ENCODE results near the gene UBTF. TPM values are rescaled to one million over a fixed set of nuclear protein-coding genes. Genes with fewer than 3 reads are reported as not detected.
A peak's percentile ranks its signal among the peaks of the same experiment; 100 is the strongest.

The UBTF gene
- total and polyA plus RNA-seq, 2 donors (not counting 3 experiments of a cell fraction or from before 2014, with no cell fraction given) = 14.7 to 84.7 TPM

DNA sequence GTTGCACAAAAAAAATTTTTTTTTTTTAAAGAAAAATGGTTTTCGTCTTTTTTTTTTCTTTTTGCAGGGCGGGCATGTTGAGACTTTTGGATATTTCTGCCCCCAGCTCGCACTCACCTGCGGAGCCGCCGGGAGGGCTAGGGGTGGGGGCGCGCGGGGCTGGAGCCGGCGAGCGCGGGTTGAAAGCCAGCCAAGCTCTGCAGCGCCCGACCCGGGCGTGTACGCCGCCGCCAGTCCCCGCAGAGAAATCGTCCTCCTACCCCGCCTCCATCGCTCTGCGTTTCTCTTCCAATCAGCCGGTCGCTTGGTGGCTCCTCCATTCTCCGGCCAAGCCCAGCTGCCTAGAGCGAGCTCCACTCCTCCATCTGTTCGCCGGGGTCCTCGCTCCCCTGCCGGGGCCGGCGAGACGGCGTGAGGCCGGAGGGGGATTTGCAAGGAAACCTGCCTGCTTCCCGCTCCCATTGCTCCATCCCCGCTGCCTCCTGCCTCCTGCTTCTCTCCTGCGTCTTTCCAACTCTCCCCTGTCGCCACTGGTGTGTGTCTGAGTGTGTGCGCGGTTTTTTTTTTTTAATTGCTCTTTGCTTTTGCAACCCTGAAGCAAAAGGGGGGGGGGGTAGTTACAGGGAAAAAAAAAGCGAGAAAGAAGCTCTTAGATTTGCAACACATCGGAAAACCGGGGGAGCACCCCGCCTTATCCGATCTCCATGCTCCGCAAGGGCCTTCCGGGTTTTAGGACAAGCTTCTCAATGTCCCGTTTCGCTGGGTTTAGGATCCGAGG is 1.8 kb upstream of the UBTF start:
- POLR2A ChIA-PET = interaction anchor here (0.6 to 1.5 kb wide), 4 partner anchors 22 to 125 kb away, joined by 3 to 6 read pairs (median 4); partner anchors contain the start of gene ATXN7L3
- no peaks in the 10 kb centered on the region for H3K9me1 ChIP-seq (replicated peaks; ENCODE audit: control insufficient read depth, extremely low read depth, insufficient read depth, low read length)
- H3K27me3 ChIP-seq (ENCODE audit: control insufficient read depth in 2 of 2, insufficient read depth in 2 of 2, low read length in 2 of 2) = no peaks in the 10 kb centered on the region
- FAIRE-seq (peak; percentile 73), DNase-seq (ENCODE audit: low read depth, low spot score) (peak; percentile 83)
- peak overlapping the region; percentile 20 for H2AFZ ChIP-seq (ENCODE audit: low read depth, low read length)
- no peaks in the 10 kb centered on the region for H3K9me3 ChIP-seq (replicated peaks; ENCODE audit: control insufficient read depth, insufficient read depth, low read length)
- dilution Hi-C loops (cut with MboI; ENCODE audit: extremely low pct_ligation_motif_present, low sequenced_read_pairs) (no loop called here), intact Hi-C loops (cut with micrococcal nuclease) (loop anchor here (5.0 kb wide), 1 partner anchor 86 kb away; the partner anchor contains the start of gene RUNDC3A)
- TF ChIP-seq FOS (IDR thresholded peaks at IDR 0.05; ENCODE audit: borderline replicate concordance, insufficient read depth, low read length) (no peak), EZH2 (IDR thresholded peaks at IDR 0.05; ENCODE audit: borderline replicate concordance, low read depth, low read length, severe bottlenecking) (no peak), POLR2A (IDR thresholded peaks at IDR 0.05; ENCODE audit: low read depth, low read length) (peak; percentile 50), MYC (IDR thresholded peaks at IDR 0.05; ENCODE audit: low read depth, low read length) (no peak), JUN (IDR thresholded peaks at IDR 0.05; ENCODE audit: borderline replicate concordance, insufficient read depth, insufficient read length, low read depth) (no peak), GATA2 (IDR thresholded peaks at IDR 0.05; ENCODE audit: insufficient read depth, insufficient read length, low read depth, low read length) (no peak)
- TF ChIP-seq, protein P1, sequence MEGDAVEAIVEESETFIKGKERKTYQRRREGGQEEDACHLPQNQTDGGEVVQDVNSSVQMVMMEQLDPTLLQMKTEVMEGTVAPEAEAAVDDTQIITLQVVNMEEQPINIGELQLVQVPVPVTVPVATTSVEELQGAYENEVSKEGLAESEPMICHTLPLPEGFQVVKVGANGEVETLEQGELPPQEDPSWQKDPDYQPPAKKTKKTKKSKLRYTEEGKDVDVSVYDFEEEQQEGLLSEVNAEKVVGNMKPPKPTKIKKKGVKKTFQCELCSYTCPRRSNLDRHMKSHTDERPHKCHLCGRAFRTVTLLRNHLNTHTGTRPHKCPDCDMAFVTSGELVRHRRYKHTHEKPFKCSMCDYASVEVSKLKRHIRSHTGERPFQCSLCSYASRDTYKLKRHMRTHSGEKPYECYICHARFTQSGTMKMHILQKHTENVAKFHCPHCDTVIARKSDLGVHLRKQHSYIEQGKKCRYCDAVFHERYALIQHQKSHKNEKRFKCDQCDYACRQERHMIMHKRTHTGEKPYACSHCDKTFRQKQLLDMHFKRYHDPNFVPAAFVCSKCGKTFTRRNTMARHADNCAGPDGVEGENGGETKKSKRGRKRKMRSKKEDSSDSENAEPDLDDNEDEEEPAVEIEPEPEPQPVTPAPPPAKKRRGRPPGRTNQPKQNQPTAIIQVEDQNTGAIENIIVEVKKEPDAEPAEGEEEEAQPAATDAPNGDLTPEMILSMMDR (IDR thresholded peaks at IDR 0.05; ENCODE audit: extremely low read depth in 1 of 2, insufficient read depth in 1 of 2, low read depth in 1 of 2, low read length in 2 of 2) = no peak
- peak overlapping the region; percentile 34 to 68 (median 46) for H3K4me3 ChIP-seq (replicated peaks in 1 of 3; ENCODE audit: insufficient read depth in 1 of 3, low read depth in 1 of 3, low read length in 3 of 3)
- peak overlapping the region; percentile 72 for H3K27ac ChIP-seq (ENCODE audit: insufficient read depth, low read depth, low read length)
- no peaks in the 10 kb centered on the region for H4K20me1 ChIP-seq (replicated peaks; ENCODE audit: control insufficient read depth, extremely low read depth, insufficient read depth, low read length)
- peaks cover 28% of the 10 kb centered on the region for H3K79me2 ChIP-seq (ENCODE audit: control insufficient read depth, insufficient read depth, low read length)
- BruUV-seq (replicated peaks) = no TSS peak
- H3K4me2 ChIP-seq (ENCODE audit: insufficient read depth, low read length) = peak overlapping the region; percentile 86
- CTCF ChIA-PET = interaction anchor here (0.7 to 7.3 kb wide), 19 partner anchors 10 to 302 kb away, joined by 3 to 68 read pairs (median 4); partner anchors contain the start of genes FAM171A2, RUNDC3A and SLC25A39
- peaks cover 40% of the 10 kb centered on the region for H3K4me1 ChIP-seq (ENCODE audit: control insufficient read depth, extremely low read depth, insufficient read depth, low read length)
- H3K36me3 ChIP-seq (ENCODE audit: control insufficient read depth in 2 of 2, extremely low read depth in 1 of 2, insufficient read depth in 2 of 2, low read length in 2 of 2) = peaks cover 5 to 7% of the 10 kb centered on the region in 2 experiments
- H3K9ac ChIP-seq (replicated peaks; ENCODE audit: extremely low read depth, insufficient read depth, low read length) = peak overlapping the region; percentile 38
